RWPE2 (cell line): ENCODE data around the gene HABP2.

Experiments
- ATAC-seq: fragments of 200-7000 bp; cut with Tn5 transposase; 3 replicates; pipeline ENCODE4 v1.9.1; 2021; ENCODE audit warnings: low read depth
- DNase-seq: peaks from one replicate; pipeline ENCODE4 v3.0.0-alpha.2; 2020; ENCODE audit warnings: low spot score
- H3K27ac ChIP-seq: fragments of 450-650 bp; 2 replicates; pipeline ENCODE4 v1.5.1; 2017; ENCODE audit warnings: mild to moderate bottlenecking; ENCODE audit not compliant: poor library complexity, severe bottlenecking
- H3K27me3 ChIP-seq: fragments of 250-450 bp; sonication (Bioruptor Pico); 2 replicates; pipeline ENCODE4 v1.5.1; 2021; ENCODE audit warnings: mild to moderate bottlenecking, moderate library complexity; ENCODE audit not compliant: insufficient read depth, poor library complexity, severe bottlenecking
- H3K36me3 ChIP-seq: fragments of 250-450 bp; sonication (Bioruptor Pico); 2 replicates; pipeline ENCODE4 v1.5.1; 2020; ENCODE audit warnings: low read depth, mild to moderate bottlenecking, moderate library complexity
- H3K4me1 ChIP-seq: fragments of 250-450 bp; sonication (Bioruptor Pico); 2 replicates; pipeline ENCODE4 v1.5.1; 2021; ENCODE audit warnings: mild to moderate bottlenecking, moderate library complexity; ENCODE audit not compliant: insufficient read depth, poor library complexity, severe bottlenecking
- H3K4me3 ChIP-seq: fragments of 250-450 bp; sonication (Bioruptor Pico); 2 replicates; pipeline ENCODE4 v1.5.1; 2021; ENCODE audit warnings: mild to moderate bottlenecking, moderate library complexity; ENCODE audit not compliant: severe bottlenecking
- H3K9me3 ChIP-seq: fragments of 250-450 bp; sonication (Bioruptor Pico); 2 replicates; pipeline ENCODE4 v1.5.1; 2021; ENCODE audit warnings: mild to moderate bottlenecking, moderate library complexity; ENCODE audit not compliant: severe bottlenecking
- CTCF ChIP-seq: fragments of 450-650 bp; IDR thresholded peaks from one replicate; pipeline ENCODE4 v1.5.1; 2017; ENCODE audit warnings: mild to moderate bottlenecking, moderate library complexity; ENCODE audit not compliant: poor library complexity, severe bottlenecking

HABP2 gene

GRCh38 chr10:113594652-113595051 is 41.8 kb downstream of the HABP2 start:
- ATAC-seq (no peak), DNase-seq (no peak)
- no peak overlapping the region for H3K4me3 ChIP-seq
- TF ChIP-seq CTCF: no peak
- no peak overlapping the region for H3K27ac ChIP-seq
- no peaks in the 10 kb centered on the region for H3K36me3 ChIP-seq
- no peaks in the 10 kb centered on the region for H3K4me1 ChIP-seq
- no peaks in the 10 kb centered on the region for H3K9me3 ChIP-seq
- no peaks in the 10 kb centered on the region for H3K27me3 ChIP-seq

GRCh38 chr10:113600569-113600968 is 47.7 kb downstream of the HABP2 start:
- H3K9me3 ChIP-seq: no peaks in the 10 kb centered on the region
- ATAC-seq (no peak), DNase-seq (no peak)
- TF ChIP-seq CTCF: no peak
- no peak overlapping the region for H3K4me3 ChIP-seq
- H3K27me3 ChIP-seq: no peaks in the 10 kb centered on the region
- no peaks in the 10 kb centered on the region for H3K4me1 ChIP-seq
- no peaks in the 10 kb centered on the region for H3K36me3 ChIP-seq
- no peak overlapping the region for H3K27ac ChIP-seq

- Histone ChIP-seq H3K4me1 (no peaks in the 10 kb centered on the region), H3K27ac (no peak overlapping the region), H3K36me3 (no peaks in the 10 kb centered on the region), H3K9me3 (no peaks in the 10 kb centered on the region), H3K27me3 (no peaks in the 10 kb centered on the region), H3K4me3 (no peak overlapping the region)
- no peak for DNase-seq
- TF ChIP-seq CTCF: no peak
- ATAC-seq: no peak
Observed at GRCh38 chr10:113603057-113603777, 50.4 kb downstream of the HABP2 start.

GRCh38 chr10:113604572-113604971 is 51.7 kb downstream of the HABP2 start:
- no peaks in the 10 kb centered on the region for H3K9me3 ChIP-seq
- no peak overlapping the region for H3K4me3 ChIP-seq
- no peak for ATAC-seq

More at GRCh38 chr10:113604572-113604971, 51.7 kb downstream of the HABP2 start:
- Histone ChIP-seq H3K4me1 (no peaks in the 10 kb centered on the region), H3K36me3 (no peaks in the 10 kb centered on the region), H3K27me3 (no peaks in the 10 kb centered on the region), H3K27ac (no peak overlapping the region)
- no peak for DNase-seq
- no peak for TF ChIP-seq CTCF
